ENCODE measurements around the gene SLC6A16.
"Not testable (repeated sequence)": the region's sequence is repeated elsewhere in the genome, so short reads cannot be mapped to it uniquely, and the experiment has no call there.

DNA sequence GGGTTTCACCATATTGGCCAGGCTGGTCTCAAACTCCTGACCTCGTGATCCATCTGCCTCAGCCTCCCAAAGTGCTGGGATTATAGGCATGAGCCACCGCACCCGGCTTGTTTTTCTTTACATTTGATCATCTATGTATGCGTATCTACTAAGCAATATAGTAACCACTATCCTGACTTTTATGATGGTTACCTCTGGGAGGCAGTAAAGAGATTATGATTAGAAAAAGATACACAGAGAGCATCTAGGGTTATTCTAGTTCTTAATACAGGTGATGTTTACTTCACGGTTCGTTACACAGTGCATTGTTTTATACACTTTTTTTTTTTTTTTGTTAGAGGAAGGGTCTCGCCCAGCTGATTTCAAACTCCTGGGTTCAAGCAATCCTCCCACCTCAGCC lies 18.3 kb downstream of the SLC6A16 start:
- not testable (repeated sequence) for TF ChIP-seq CTCF, POLR2A (IDR thresholded peaks at IDR 0.05)

Measured in heart left ventricle (tissue), 13 donors.